KMS-11 (cell line): ENCODE data around the gene RNF39.

Experiments
- H2AFZ ChIP-seq: fragments of 200-600 bp; sonication (generic); 2 replicates; pipeline ENCODE4 v1.6.1; 2016; ENCODE audit warnings: antibody characterized with exemption, mixed run types, low read depth
- H3K27ac ChIP-seq: fragments of 200-600 bp; sonication (generic); 2 replicates; pipeline ENCODE4 v1.6.1; 2016; ENCODE audit warnings: mild to moderate bottlenecking, mixed run types
- H3K27me3 ChIP-seq: fragments of 200-600 bp; sonication (generic); 2 replicates; pipeline ENCODE4 v1.6.1; 2017; ENCODE audit warnings: mild to moderate bottlenecking, low read depth, mixed run types, moderate library complexity; ENCODE audit not compliant: insufficient read depth
- H3K36me3 ChIP-seq: fragments of 200-600 bp; sonication (generic); 2 replicates; pipeline ENCODE4 v1.6.1; 2017; ENCODE audit warnings: mild to moderate bottlenecking, mixed run types; ENCODE audit not compliant: insufficient read depth
- H3K4me1 ChIP-seq: fragments of 200-600 bp; sonication (generic); 2 replicates; pipeline ENCODE4 v1.6.1; 2016; ENCODE audit warnings: mild to moderate bottlenecking, low read depth, mixed run types; ENCODE audit not compliant: poor library complexity, severe bottlenecking
- H3K4me2 ChIP-seq: fragments of 200-600 bp; sonication (generic); 2 replicates; pipeline ENCODE4 v1.7.0; 2016; ENCODE audit warnings: mild to moderate bottlenecking, mixed run types
- H3K4me3 ChIP-seq: fragments of 200-600 bp; sonication (generic); IDR thresholded peaks from 2 replicates; pipeline ENCODE4 v1.6.1; 2017; ENCODE audit warnings: low read depth, low read length, mixed read lengths; ENCODE audit not compliant: insufficient read depth
- H3K79me2 ChIP-seq: fragments of 200-600 bp; sonication (generic); 2 replicates; pipeline ENCODE4 v1.6.1; 2016; ENCODE audit warnings: low read depth, mixed run types; ENCODE audit not compliant: insufficient read depth
- H3K9ac ChIP-seq: fragments of 200-600 bp; sonication (generic); 2 replicates; pipeline ENCODE4 v1.6.1; 2016; ENCODE audit warnings: mild to moderate bottlenecking, mixed run types
- H4K20me1 ChIP-seq: fragments of 200-600 bp; sonication (generic); 2 replicates; pipeline ENCODE4 v1.6.1; 2016; ENCODE audit warnings: mild to moderate bottlenecking, mixed run types; ENCODE audit not compliant: insufficient read depth
- CTCF ChIP-seq: fragments of 200-600 bp; sonication (generic); conservative IDR thresholded peaks from 2 replicates; pipeline ENCODE4 v1.6.1; 2017; ENCODE audit warnings: low read depth, mild to moderate bottlenecking, antibody characterized with exemption, low read length, moderate library complexity, mixed read lengths

RNF39 gene

GRCh38 chr6:30097902-30098768, 22.6 kb upstream of the RNF39 start:
- Histone ChIP-seq H3K4me1 (peaks cover 24% of the 10 kb centered on the region), H3K27ac (no peak overlapping the region), H3K79me2 (no peaks in the 10 kb centered on the region), H3K36me3 (no peaks in the 10 kb centered on the region), H3K4me2 (no peak overlapping the region), H3K4me3 (no peak overlapping the region), H3K27me3 (peaks cover 25% of the 10 kb centered on the region; the same call in 1 of the 2 replicates), H4K20me1 (no peaks in the 10 kb centered on the region), H3K9ac (no peak overlapping the region), H2AFZ (no peak overlapping the region)
- no peak for TF ChIP-seq CTCF

DNA sequence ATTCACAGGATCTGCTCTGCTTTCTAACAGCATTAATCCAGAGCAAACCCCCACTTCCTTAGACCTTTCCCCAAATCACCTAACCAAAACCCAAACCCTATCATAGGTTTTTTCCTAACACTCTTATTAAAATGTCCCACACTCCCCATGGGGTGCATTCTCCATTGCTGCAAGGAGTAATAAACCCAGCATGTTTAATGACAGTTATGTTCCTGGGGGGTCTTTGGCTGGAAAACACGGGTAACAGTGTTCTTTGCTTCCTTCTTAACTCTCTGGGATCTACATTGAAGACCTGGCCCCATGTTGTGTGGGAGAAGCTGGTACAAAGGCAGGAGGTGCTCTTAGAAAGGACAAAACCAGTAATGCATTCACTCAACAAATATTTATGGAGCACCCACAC, 21.3 kb upstream of the RNF39 start:
- H3K9ac ChIP-seq: no peak overlapping the region
- H3K4me3 ChIP-seq: no peak overlapping the region
- no peak overlapping the region for H3K27ac ChIP-seq
- H2AFZ ChIP-seq: no peak overlapping the region
- H4K20me1 ChIP-seq: no peaks in the 10 kb centered on the region
- no peak for TF ChIP-seq CTCF
- no peak overlapping the region for H3K4me2 ChIP-seq
- H3K4me1 ChIP-seq: peaks cover 16% of the 10 kb centered on the region
- H3K27me3 ChIP-seq: peaks cover 25% of the 10 kb centered on the region; the same call in 1 of the 2 replicates
- H3K36me3 ChIP-seq: no peaks in the 10 kb centered on the region
- no peaks in the 10 kb centered on the region for H3K79me2 ChIP-seq

DNA sequence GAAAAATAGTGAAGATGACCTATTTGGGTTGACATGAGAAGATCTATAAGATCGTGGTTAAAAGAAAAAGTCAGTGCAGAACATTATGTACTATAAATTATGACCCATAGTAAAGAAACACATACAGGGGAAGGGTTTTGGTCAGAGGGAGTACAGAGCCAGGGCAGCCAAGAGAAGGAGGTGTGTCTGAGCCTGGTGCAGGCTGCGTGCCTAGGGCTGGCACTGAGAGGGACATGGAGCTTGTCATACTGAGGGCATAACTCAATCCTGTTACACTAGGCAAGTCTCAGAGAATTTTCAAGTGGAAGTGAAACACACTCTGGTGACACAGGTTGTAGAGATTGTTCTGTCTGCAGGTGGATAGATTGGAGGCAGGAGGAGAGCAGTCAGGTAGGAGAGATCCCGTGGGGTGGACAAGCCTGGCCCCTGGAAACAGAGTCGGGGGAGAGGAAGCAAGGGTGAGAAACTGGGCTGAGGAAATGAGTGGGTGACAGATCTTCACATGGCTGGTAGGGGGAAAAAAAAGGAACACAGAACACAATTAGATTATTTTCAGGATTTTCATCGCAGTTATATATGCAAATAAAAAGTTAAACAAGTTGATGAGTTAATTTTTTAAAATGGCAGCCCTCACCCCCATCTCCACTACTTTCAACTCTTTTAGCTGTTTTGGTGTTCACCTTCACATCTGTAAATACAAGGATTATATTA, 18.5 kb upstream of the RNF39 start:
- Histone ChIP-seq H3K4me2 (no peak overlapping the region), H3K36me3 (no peaks in the 10 kb centered on the region), H3K79me2 (no peaks in the 10 kb centered on the region), H2AFZ (no peak overlapping the region), H4K20me1 (no peaks in the 10 kb centered on the region), H3K27me3 (peaks cover under 1% of the 10 kb centered on the region; the same call in 1 of the 2 replicates), H3K4me3 (no peak overlapping the region), H3K9ac (no peak overlapping the region), H3K4me1 (no peaks in the 10 kb centered on the region), H3K27ac (no peak overlapping the region)
- TF ChIP-seq CTCF: no peak

DNA sequence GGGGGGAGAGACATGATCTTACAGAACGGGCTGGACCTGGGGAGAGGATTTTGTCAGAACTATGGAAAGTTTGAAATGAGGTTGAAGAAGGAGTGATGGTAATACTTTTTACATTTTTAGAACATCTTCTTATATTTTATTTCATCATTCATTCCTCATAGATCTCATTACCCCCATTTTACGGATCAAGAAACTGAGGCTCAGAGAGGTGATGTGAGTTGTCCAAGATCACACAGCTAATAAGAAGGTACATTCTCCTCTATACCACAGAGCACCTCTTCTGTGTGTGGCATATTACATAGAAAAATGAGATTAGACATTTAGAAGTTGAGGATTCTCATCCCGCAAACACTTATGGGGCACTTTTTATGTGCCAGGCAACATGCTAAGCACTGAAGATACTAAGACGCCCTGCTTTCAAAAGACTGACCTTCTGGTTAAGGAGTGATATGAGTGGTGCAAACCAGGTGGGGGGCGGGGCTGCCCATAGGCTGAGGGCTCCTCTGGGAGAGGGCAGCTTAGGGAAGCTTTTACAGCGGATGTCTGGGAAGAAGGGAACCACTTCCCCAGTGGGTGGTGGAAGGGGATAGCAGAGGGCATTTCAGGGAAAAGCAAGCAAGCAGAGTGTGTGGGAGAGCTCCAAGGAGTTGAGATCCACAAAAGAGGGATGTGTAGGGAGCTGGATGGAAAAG, 17.4 kb upstream of the RNF39 start:
- Histone ChIP-seq H3K27me3 (no peaks in the 10 kb centered on the region), H2AFZ (no peak overlapping the region), H3K4me1 (no peaks in the 10 kb centered on the region), H3K9ac (no peak overlapping the region), H3K4me3 (no peak overlapping the region), H3K27ac (no peak overlapping the region), H3K36me3 (no peaks in the 10 kb centered on the region), H4K20me1 (no peaks in the 10 kb centered on the region), H3K79me2 (no peaks in the 10 kb centered on the region), H3K4me2 (no peak overlapping the region)
- TF ChIP-seq CTCF: no peak
